ENCODE data around the gene TPTE.
"Not testable (repeated sequence)": the region's sequence is repeated elsewhere in the genome, so short reads cannot be mapped to it uniquely, and the experiment has no call there.

TPTE gene

GRCh38 chr21:10521091-10521598 is at the start of gene TPTE:
TSS of gene TPTE (plus strand) at chr21:10521583. CDS start at chr21:10538724, 17,141 bp downstream.
- no peak for DNase-seq

- DNase-seq = not testable (repeated sequence)
These were observed 49.4 kb upstream of the TPTE start for GRCh38 chr21:10471999-10472398.

GRCh38 chr21:10477794-10478193 is 43.6 kb upstream of the TPTE start:
- not testable (repeated sequence) for DNase-seq

GRCh38 chr21:10479875-10480274 is 41.5 kb upstream of the TPTE start:
- DNase-seq = not testable (repeated sequence)

- DNase-seq = not testable (repeated sequence)
These were observed 36.5 kb upstream of the TPTE start for GRCh38 chr21:10484864-10485263.

GRCh38 chr21:10490453-10490852 is 30.9 kb upstream of the TPTE start:
- DNase-seq = not testable (repeated sequence)

GRCh38 chr21:10511116-10511515 is 10.3 kb upstream of the TPTE start:
- DNase-seq = no peak

GRCh38 chr21:10516889-10517288 is 4.5 kb upstream of the TPTE start:
- not testable (repeated sequence) for DNase-seq

GRCh38 chr21:10517904-10518303 is 3.5 kb upstream of the TPTE start:
- not testable (repeated sequence) for DNase-seq

GRCh38 chr21:10521835-10522500 is 585 bp downstream of the TPTE start:
- DNase-seq = not testable (repeated sequence)

GRCh38 chr21:10539956-10540355 is 18.6 kb downstream of the TPTE start:
- no peak for DNase-seq

- not testable (repeated sequence) for DNase-seq
These were observed 23.0 kb downstream of the TPTE start for GRCh38 chr21:10544376-10544775.

- not testable (repeated sequence) for DNase-seq
These were observed 26.5 kb downstream of the TPTE start for GRCh38 chr21:10547868-10548267.

GRCh38 chr21:10548331-10548954 is 27.1 kb downstream of the TPTE start:
- DNase-seq = not testable (repeated sequence)

- not testable (repeated sequence) for DNase-seq
These were observed 49.4 kb downstream of the TPTE start for GRCh38 chr21:10570803-10571202.

- DNase-seq = not testable (repeated sequence)
These were observed 53.3 kb downstream of the TPTE start for GRCh38 chr21:10574531-10575310.

- DNase-seq = no peak
These were observed 53.9 kb downstream of the TPTE start for GRCh38 chr21:10575311-10575667.

GRCh38 chr21:10578910-10579309 is 57.5 kb downstream of the TPTE start:
- not testable (repeated sequence) for DNase-seq

GRCh38 chr21:10589115-10589514 is 67.7 kb downstream of the TPTE start:
- not testable (repeated sequence) for DNase-seq

- not testable (repeated sequence) for DNase-seq
These were observed 85.7 kb downstream of the TPTE start for GRCh38 chr21:10607074-10607473.

- not testable (repeated sequence) for DNase-seq
These were observed 92.9 kb downstream of the TPTE start for GRCh38 chr21:10614285-10614684.

- not testable (repeated sequence) for DNase-seq
These were observed 94.7 kb downstream of the TPTE start for GRCh38 chr21:10616061-10616460.

GRCh38 chr21:10616535-10616934 is 95.2 kb downstream of the TPTE start:
- DNase-seq = no peak
